ENCODE data around the gene BBS2.

Gene BBS2

GRCh38 chr16:56483394-56483793, 36.4 kb downstream of the BBS2 start:
- DNase-seq (ENCODE audit: insufficient read length) (no peak), FAIRE-seq (no peak)

GRCh38 chr16:56482683-56483236, 37.1 kb downstream of the BBS2 start:
- no peak for FAIRE-seq
- TF ChIP-seq TAF1 (IDR thresholded peaks at IDR 0.05; ENCODE audit: borderline replicate concordance, low read depth, low read length), result no peak
- TF ChIP-seq POLR2A (IDR thresholded peaks at IDR 0.05; ENCODE audit: low read depth, low read length), result no peak
- TF ChIP-seq POLR2AphosphoS5 (IDR thresholded peaks at IDR 0.05; ENCODE audit: low read depth, low read length), result no peak
- DNase-seq (ENCODE audit: insufficient read length), result no peak

More at GRCh38 chr16:56483394-56483793, 36.4 kb downstream of the BBS2 start:
- TF ChIP-seq TAF1 (IDR thresholded peaks at IDR 0.05; ENCODE audit: borderline replicate concordance, low read depth, low read length), result no peak
- TF ChIP-seq POLR2AphosphoS5 (IDR thresholded peaks at IDR 0.05; ENCODE audit: low read depth, low read length), result no peak
- TF ChIP-seq POLR2A (IDR thresholded peaks at IDR 0.05; ENCODE audit: low read depth, low read length), result no peak

- no peak for DNase-seq (ENCODE audit: insufficient read length)
Measured at GRCh38 chr16:56481468-56482122, 38.2 kb downstream of the BBS2 start.

GRCh38 chr16:56480776-56481467, 38.9 kb downstream of the BBS2 start:
- DNase-seq (ENCODE audit: insufficient read length) (no peak), FAIRE-seq (no peak)
- TF ChIP-seq POLR2A (IDR thresholded peaks at IDR 0.05; ENCODE audit: low read depth, low read length) (no peak), TAF1 (IDR thresholded peaks at IDR 0.05; ENCODE audit: borderline replicate concordance, low read depth, low read length) (no peak), POLR2AphosphoS5 (IDR thresholded peaks at IDR 0.05; ENCODE audit: low read depth, low read length) (no peak)

More at GRCh38 chr16:56481468-56482122, 38.2 kb downstream of the BBS2 start:
- TF ChIP-seq POLR2AphosphoS5 (IDR thresholded peaks at IDR 0.05; ENCODE audit: low read depth, low read length), result no peak
- TF ChIP-seq TAF1 (IDR thresholded peaks at IDR 0.05; ENCODE audit: borderline replicate concordance, low read depth, low read length), result no peak
- no peak for TF ChIP-seq POLR2A (IDR thresholded peaks at IDR 0.05; ENCODE audit: low read depth, low read length)
- FAIRE-seq, result no peak

GRCh38 chr16:56479469-56479868, 40.4 kb downstream of the BBS2 start:
- no peak for DNase-seq (ENCODE audit: insufficient read length)
- no peak for FAIRE-seq
- TF ChIP-seq POLR2AphosphoS5 (IDR thresholded peaks at IDR 0.05; ENCODE audit: low read depth, low read length) (no peak), TAF1 (IDR thresholded peaks at IDR 0.05; ENCODE audit: borderline replicate concordance, low read depth, low read length) (no peak), POLR2A (IDR thresholded peaks at IDR 0.05; ENCODE audit: low read depth, low read length) (no peak)

GRCh38 chr16:56478281-56479049, 41.4 kb downstream of the BBS2 start:
- no peak for TF ChIP-seq TAF1 (IDR thresholded peaks at IDR 0.05; ENCODE audit: borderline replicate concordance, low read depth, low read length)
- TF ChIP-seq POLR2AphosphoS5 (IDR thresholded peaks at IDR 0.05; ENCODE audit: low read depth, low read length), result no peak
- TF ChIP-seq POLR2A (IDR thresholded peaks at IDR 0.05; ENCODE audit: low read depth, low read length), result no peak
- DNase-seq (ENCODE audit: insufficient read length) (no peak), FAIRE-seq (peak; percentile 24)

GRCh38 chr16:56477096-56477878, 42.5 kb downstream of the BBS2 start:
- DNase-seq (ENCODE audit: insufficient read length) (no peak), FAIRE-seq (no peak)
- no peak for TF ChIP-seq POLR2A (IDR thresholded peaks at IDR 0.05; ENCODE audit: low read depth, low read length)
- no peak for TF ChIP-seq TAF1 (IDR thresholded peaks at IDR 0.05; ENCODE audit: borderline replicate concordance, low read depth, low read length)
- no peak for TF ChIP-seq POLR2AphosphoS5 (IDR thresholded peaks at IDR 0.05; ENCODE audit: low read depth, low read length)

- DNase-seq (ENCODE audit: insufficient read length), result no peak
- TF ChIP-seq POLR2A (IDR thresholded peaks at IDR 0.05; ENCODE audit: low read depth, low read length) (no peak), POLR2AphosphoS5 (IDR thresholded peaks at IDR 0.05; ENCODE audit: low read depth, low read length) (no peak), TAF1 (IDR thresholded peaks at IDR 0.05; ENCODE audit: borderline replicate concordance, low read depth, low read length) (no peak)
- FAIRE-seq, result no peak
Measured at GRCh38 chr16:56475201-56475600, 44.6 kb downstream of the BBS2 start.

GRCh38 chr16:56470666-56471065, 49.2 kb downstream of the BBS2 start:
- FAIRE-seq, result no peak
- DNase-seq (ENCODE audit: insufficient read length), result no peak
- no peak for TF ChIP-seq POLR2AphosphoS5 (IDR thresholded peaks at IDR 0.05; ENCODE audit: low read depth, low read length)
- no peak for TF ChIP-seq POLR2A (IDR thresholded peaks at IDR 0.05; ENCODE audit: low read depth, low read length)
- no peak for TF ChIP-seq TAF1 (IDR thresholded peaks at IDR 0.05; ENCODE audit: borderline replicate concordance, low read depth, low read length)

- DNase-seq (ENCODE audit: insufficient read length) (no peak), FAIRE-seq (no peak)
- TF ChIP-seq POLR2AphosphoS5 (IDR thresholded peaks at IDR 0.05; ENCODE audit: low read depth, low read length) (no peak), POLR2A (IDR thresholded peaks at IDR 0.05; ENCODE audit: low read depth, low read length) (no peak), TAF1 (IDR thresholded peaks at IDR 0.05; ENCODE audit: borderline replicate concordance, low read depth, low read length) (no peak)
Measured at GRCh38 chr16:56470232-56470631, 49.6 kb downstream of the BBS2 start.
